Panc1 (cell line): ENCODE data around the gene CDK5RAP2. TPM values are rescaled to one million over a fixed set of nuclear protein-coding genes. Genes with fewer than 3 reads are reported as not detected.

Source experiments
- total RNA-seq: library from RNA; stranded (reverse); gene quantifications from one replicate; pipeline ENCODE4 v1.2.1, GENCODE V29; 2021; ENCODE audit not compliant: unreplicated experiment

CDK5RAP2 gene
- total RNA-seq, 1 experiment from 2014 or later: 47.7 TPM

Other genes with a start within 250 kb of the CDK5RAP2 start
- gene MEGF9, start 134.3 kb upstream of the CDK5RAP2 start, total RNA-seq: 6.3 TPM
- gene FBXW2, start 213.2 kb upstream of the CDK5RAP2 start, total RNA-seq: 46.0 TPM